ENCODE results near the gene ADRA2C.

Gene ADRA2C

DNA sequence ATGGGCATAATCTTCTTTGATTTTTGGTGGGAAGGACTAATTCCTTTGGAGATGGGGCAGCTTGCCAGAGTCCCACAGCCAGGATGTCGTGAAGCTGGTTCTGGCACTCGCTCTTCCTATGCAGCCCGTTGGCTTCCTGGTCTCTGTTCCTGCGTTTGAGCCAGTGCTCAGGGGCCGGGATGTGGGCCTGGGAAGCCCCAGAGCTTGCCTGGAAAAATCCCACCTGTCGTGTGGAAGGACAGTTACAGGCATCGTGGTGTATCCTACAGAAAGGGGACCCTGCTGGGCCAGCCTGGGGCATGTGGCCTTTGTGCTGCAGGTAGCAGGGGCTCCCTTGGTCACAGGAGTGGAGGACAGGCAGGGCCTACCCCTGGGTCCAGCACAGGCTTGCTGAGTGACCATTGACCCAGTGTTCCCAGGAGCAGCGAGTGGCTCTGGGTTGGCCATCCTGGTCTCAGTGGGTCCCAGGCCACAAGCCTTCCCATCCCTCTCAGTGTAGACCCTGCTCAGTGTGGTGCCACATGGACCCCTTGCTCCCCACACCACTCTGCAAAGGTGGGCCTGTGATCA, 50.2 kb downstream of the ADRA2C start:
- no peak for FAIRE-seq

DNA sequence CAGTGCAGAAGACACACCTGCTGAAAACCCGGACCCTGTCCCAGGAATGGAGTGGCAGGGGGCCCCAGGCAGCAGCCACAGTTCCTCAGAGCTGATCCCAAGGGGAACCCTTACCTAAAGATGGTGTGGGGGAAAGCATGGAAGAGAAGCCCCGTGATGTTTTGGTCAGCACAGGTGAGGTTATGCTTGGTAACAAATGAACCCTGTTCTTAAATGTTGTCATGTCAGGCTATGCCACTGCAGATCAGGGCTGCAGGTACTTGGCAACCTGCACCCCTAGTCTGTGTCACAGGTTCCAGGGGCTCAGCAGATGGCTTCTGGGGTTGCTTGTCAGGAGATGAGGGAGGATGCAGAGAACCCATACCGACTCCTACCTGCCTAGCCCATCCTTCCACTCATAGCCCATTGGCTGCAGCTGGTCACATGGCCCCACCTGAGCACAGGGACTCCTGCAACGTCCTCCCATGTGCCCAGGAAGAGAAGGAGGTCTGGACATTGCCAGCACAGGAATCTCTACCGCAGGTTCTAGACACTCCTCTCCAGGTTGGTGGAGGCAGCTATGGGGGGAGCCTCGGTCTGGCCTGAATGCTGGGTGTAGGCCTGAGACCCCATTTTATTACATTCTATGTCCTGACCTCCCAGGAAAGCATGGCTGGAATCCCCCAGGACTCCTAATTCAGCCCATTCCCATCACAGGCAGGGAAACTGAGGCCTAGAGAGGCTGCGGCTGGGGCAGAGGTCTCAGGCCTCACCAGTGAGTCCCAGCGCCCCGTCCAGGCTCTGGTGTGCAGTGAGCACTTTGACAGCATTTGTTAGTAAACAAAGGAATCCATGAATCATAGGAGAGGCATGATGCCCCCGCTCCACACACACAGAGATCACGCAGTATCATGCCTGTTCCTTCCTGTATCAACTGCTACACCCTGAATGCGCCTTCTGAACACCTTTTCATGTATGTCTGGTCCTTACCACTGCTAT, 51.1 kb downstream of the ADRA2C start:
- FAIRE-seq, result no peak

All from colon (tissue), 2 donors.